GM12878 (cell line): ENCODE results near the gene HELZ. TPM values are rescaled to one million over a fixed set of nuclear protein-coding genes. Genes with fewer than 3 reads are reported as not detected.

Experiments used
- ATAC-seq: fragments of 200-7000 bp; cut with Tn5 transposase; 3 replicates; pipeline ENCODE4 v1.9.1; 2020; ENCODE audit warnings: mild to moderate bottlenecking, moderate library complexity
- BruUV-seq: library from RNA; stranded (reverse); fragments of 400-500 nt; replicated peaks from 2 replicates; lab custom pipeline; 2021; lab: Mats Ljungman, UMichigan
- CTCF ChIA-PET: fragments of 300-600 bp; sonication (Branson Sonifier 250); formaldehyde crosslinking; extraction: SDS; loops from one replicate; lab custom pipeline; 2021; ENCODE audit warnings: inconsistent platforms; lab: Yijun Ruan, JAX
- POLR2A ChIA-PET: fragments of 350-600 bp; formaldehyde crosslinking; extraction: SDS; loops from one replicate; lab custom pipeline; 2021; ENCODE audit warnings: inconsistent platforms; lab: Charles Lee
- RAD21 ChIA-PET: fragments of 300-600 bp; sonication (Branson Sonifier 250); formaldehyde crosslinking; loops from one replicate; lab custom pipeline; 2023; ENCODE audit warnings: antibody characterized with exemption; ENCODE audit not compliant: unreplicated experiment; lab: Charles Lee
- SMC1A ChIA-PET: fragments of 300-600 bp; sonication (Branson Sonifier 250); formaldehyde crosslinking; loops from one replicate; lab custom pipeline; 2023; ENCODE audit not compliant: unreplicated experiment, uncharacterized antibody; lab: Charles Lee
- DNase-seq: peaks from one replicate; pipeline ENCODE4 v3.0.0-alpha.2; 2011; ENCODE audit warnings: low read depth, low spot score
- FAIRE-seq: peaks from 3 replicates; lab custom pipeline; 2011; peaks lifted over from hg19 to GRCh38; lab: Jason Lieb, UNC
- H2AFZ ChIP-seq: 2 replicates; pipeline ENCODE4 v1.6.0; 2011; ENCODE audit warnings: low read depth, low read length, control low read depth; ENCODE audit not compliant: control insufficient read depth
- H3K27ac ChIP-seq: 2 replicates; pipeline ENCODE4 v1.5.1; 2011; ENCODE audit warnings: control low read depth; ENCODE audit not compliant: control insufficient read depth, insufficient read depth
- H3K27me3 ChIP-seq, 2 experiments: replicated peaks in 1 of 2; 2 replicates each; pipeline versions ENCODE4 v1.6.0 to v1.6.1; 2011; ENCODE audit warnings: low read length in 1 of 2; ENCODE audit not compliant: control insufficient read depth in 2 of 2, insufficient read depth in 2 of 2
- H3K36me3 ChIP-seq, 2 experiments: 2 replicates each; pipeline ENCODE4 v1.5.1; 2011; ENCODE audit warnings: low read length in 1 of 2; ENCODE audit not compliant: control insufficient read depth in 2 of 2, insufficient read depth in 2 of 2
- H3K4me1 ChIP-seq: 2 replicates; pipeline ENCODE4 v1.6.1; 2011; ENCODE audit warnings: mild to moderate bottlenecking, low read length, moderate library complexity, mixed read lengths; ENCODE audit not compliant: control insufficient read depth, insufficient read depth
- H3K4me2 ChIP-seq: 2 replicates; pipeline ENCODE4 v1.6.0; 2011; ENCODE audit warnings: control low read depth; ENCODE audit not compliant: control insufficient read depth, insufficient read depth
- H3K4me3 ChIP-seq: fragments of 200-600 bp; sonication (generic); 2 replicates; pipeline ENCODE4 v1.5.1; 2016
- H3K79me2 ChIP-seq: 2 replicates; pipeline ENCODE4 v1.6.0; 2011; ENCODE audit warnings: low read length; ENCODE audit not compliant: control insufficient read depth, insufficient read depth
- H3K9ac ChIP-seq: 2 replicates; pipeline ENCODE4 v1.8.0; 2011; ENCODE audit warnings: low read length, control low read depth, mixed read lengths; ENCODE audit not compliant: control insufficient read depth, insufficient read depth
- H3K9me3 ChIP-seq: replicated peaks from 3 replicates; pipeline ENCODE4 v1.5.1; 2011; ENCODE audit warnings: mild to moderate bottlenecking, low read length; ENCODE audit not compliant: control insufficient read depth, insufficient read depth
- H4K20me1 ChIP-seq: 2 replicates; pipeline ENCODE4 v1.6.0; 2011; ENCODE audit not compliant: control insufficient read depth, insufficient read depth
- ASH2L ChIP-seq: fragments of 300-600, 200-600 bp; sonication (generic); IDR thresholded peaks from 2 replicates; pipeline ENCODE4 v1.6.1; 2017; ENCODE audit warnings: low read depth, mild to moderate bottlenecking, borderline replicate concordance
- BACH1 ChIP-seq: fragments of 450-650 bp; IDR thresholded peaks from 2 replicates; pipeline ENCODE4 v1.6.1; 2017; ENCODE audit warnings: mild to moderate bottlenecking, borderline replicate concordance
- CTCF ChIP-seq, 3 experiments: IDR thresholded peaks in 2 of 3; conservative IDR thresholded peaks in 1 of 3; 2 replicates each; pipeline ENCODE4 v1.5.1; 2011; ENCODE audit warnings: low read depth in 3 of 3, low read length in 3 of 3, mild to moderate bottlenecking in 3 of 3, control low read depth in 2 of 3, moderate library complexity in 2 of 3, inconsistent platforms in 1 of 3, mixed read lengths in 1 of 3; ENCODE audit not compliant: control insufficient read depth in 2 of 3, insufficient read depth in 1 of 3; ENCODE audit errors: extremely low read depth in 1 of 3
- DPF2 ChIP-seq: fragments of 450-650 bp; IDR thresholded peaks from 2 replicates; pipeline ENCODE4 v1.6.1; 2017; ENCODE audit warnings: mild to moderate bottlenecking
- GATAD2B ChIP-seq: fragments of 450-650 bp; conservative IDR thresholded peaks from 2 replicates; pipeline ENCODE4 v1.6.1; 2017; ENCODE audit warnings: low read depth, mild to moderate bottlenecking, moderate library complexity
- HDAC6 ChIP-seq: fragments of 200-600 bp; sonication (generic); IDR thresholded peaks from one replicate; pipeline ENCODE4 v1.8.0; 2017; ENCODE audit warnings: antibody characterized with exemption; ENCODE audit not compliant: unreplicated experiment
- MEF2B ChIP-seq: fragments of 450-650 bp; IDR thresholded peaks from 2 replicates; pipeline ENCODE4 v1.6.1; 2018; ENCODE audit warnings: mild to moderate bottlenecking, moderate library complexity; ENCODE audit not compliant: partially characterized antibody, poor library complexity, severe bottlenecking
- MTA3 ChIP-seq: IDR thresholded peaks from 2 replicates; pipeline ENCODE4 v1.6.1; 2012; ENCODE audit warnings: low read length, inconsistent platforms, borderline replicate concordance
- PBX3 ChIP-seq: IDR thresholded peaks from 2 replicates; pipeline ENCODE4 v1.6.1; 2011; ENCODE audit warnings: mild to moderate bottlenecking, low read depth, low read length, moderate library complexity; ENCODE audit not compliant: insufficient replicate concordance
- RUNX3 ChIP-seq: IDR thresholded peaks from 2 replicates; pipeline ENCODE4 v1.6.1; 2012; ENCODE audit warnings: low read length, inconsistent platforms
- ZNF622 ChIP-seq: fragments of 450-650 bp; IDR thresholded peaks from 2 replicates; pipeline ENCODE4 v1.6.1; 2017; ENCODE audit warnings: mild to moderate bottlenecking, inconsistent platforms
- ZNF687 ChIP-seq: fragments of 450-650 bp; IDR thresholded peaks from 2 replicates; pipeline ENCODE4 v1.6.1; 2017; ENCODE audit warnings: mild to moderate bottlenecking, moderate library complexity
- ZSCAN29 ChIP-seq: fragments of 450-650 bp; IDR thresholded peaks from 2 replicates; pipeline ENCODE4 v1.6.1; 2017; ENCODE audit warnings: mild to moderate bottlenecking, moderate library complexity
- WGBS: methylation state at CpG from one replicate; pipeline ENCODE4 v1.1.6; 2016; ENCODE audit warnings: low lambda C conversion rate; ENCODE audit not compliant: insufficient replicate concordance, insufficient coverage; ENCODE audit errors: missing lambda C conversion rate; 5-methylcytosine and 5-hydroxymethylcytosine counted together
- in situ Hi-C: fragments of 300-500 bp; cut with MboI; formaldehyde crosslinking; loops from 9 replicates; pipeline ENCODE4 v1.14.3; 2018; ENCODE audit warnings: mixed read lengths
- intact Hi-C: fragments of 100-400 bp; cut with micrococcal nuclease; formaldehyde crosslinking; loops from one replicate; pipeline ENCODE4 v1.14.2; 2022; ENCODE audit not compliant: unreplicated experiment
- polyA plus RNA-seq, 11 experiments: library from polyadenylated mRNA; depleted of rRNA in 4 of 11; unstranded in 6 of 11; stranded (reverse) in 5 of 11; fragments of >200 nt; fragmentation: Nextera tagmentation in 4 of 11; fragmentation: Illumina TruSeq in 1 of 11; extraction: Ambion mirVana in 4 of 11; extraction: Trizol in 1 of 11; gene quantifications; 1 replicate in 1 of 11; 2 replicates in 10 of 11; pipeline versions ENCODE4 v1.2.1 to v1.2.3, GENCODE V29; 2011 to 2016; ENCODE audit warnings: inconsistent platforms in 2 of 11, missing spikeins in 2 of 11, low read depth in 1 of 11
- total RNA-seq, 4 experiments: library from RNA; depleted of rRNA in 3 of 4; stranded (reverse); fragments of >200 nt in 3 of 4; fragmentation: Illumina TruSeq in 1 of 4; extraction: Trizol in 1 of 4; gene quantifications; 2 replicates each; pipeline versions ENCODE4 v1.2.1 to v1.2.3, GENCODE V29; 2013 to 2021

HELZ gene
- total and polyA plus RNA-seq, 10 of the 15 experiments (the other 5 are each of a cell fraction or from before 2014, with no cell fraction given) = 1.5 to 36.8 (median 19.1) TPM

- no peaks in the 10 kb centered on the region for H3K9me3 ChIP-seq
- no peak overlapping the region for H3K4me2 ChIP-seq
- ChIA-PET SMC1A (interaction anchor here (1.0 kb wide), 1 partner anchor 24 kb away, joined by 3 read pairs; no protein-coding TSS in a partner anchor), CTCF (no interaction called here), POLR2A (no interaction called here), RAD21 (no interaction called here)
- ATAC-seq = no peak
- peaks cover 3% of the 10 kb centered on the region for H3K4me1 ChIP-seq
- intact Hi-C loops = no loop called here
- DNase-seq = no peak
- no peaks in the 10 kb centered on the region for H3K79me2 ChIP-seq
- no peaks in the 10 kb centered on the region for H4K20me1 ChIP-seq
- 72% methylated on average over 18 of the region's 18 CpGs for WGBS
- H3K4me3 ChIP-seq = no peak overlapping the region
- no peak overlapping the region for H3K27ac ChIP-seq
- no peaks in the 10 kb centered on the region for H3K27me3 ChIP-seq
- FAIRE-seq = no peak
- BruUV-seq = no TSS peak
- TF ChIP-seq ZSCAN29 = no peak
- TF ChIP-seq ZNF687 = no peak
- TF ChIP-seq CTCF (IDR thresholded peaks at IDR 0.05 in 2 of 3, conservative IDR thresholded peaks at IDR 0.05 in 1 of 3; ENCODE audit: control insufficient read depth in 2 of 3, extremely low read depth in 1 of 3, insufficient read depth in 1 of 3, low read depth in 3 of 3, low read length in 3 of 3) = no peak
- TF ChIP-seq GATAD2B = no peak
- no peak for TF ChIP-seq DPF2
- no peak for TF ChIP-seq HDAC6
- TF ChIP-seq PBX3 = no peak
- TF ChIP-seq ZNF622 = no peak
- TF ChIP-seq ASH2L = no peak
- TF ChIP-seq MTA3 = no peak
- no peak for TF ChIP-seq RUNX3
- TF ChIP-seq BACH1 = no peak
- no peak for TF ChIP-seq MEF2B
- H3K9ac ChIP-seq = no peak overlapping the region
- in situ Hi-C loops = no loop called here
- H3K36me3 ChIP-seq = no peaks in the 10 kb centered on the region
- H2AFZ ChIP-seq = no peak overlapping the region
These were observed 188.1 kb downstream of the HELZ start for GRCh38 chr17:67056746-67057490.
